ENCODE data around the gene MUSTN1.

MUSTN1 gene

GRCh38 chr3:52829482-52829881 is 5.3 kb downstream of the MUSTN1 start:
- no peak for TF ChIP-seq CTCF (IDR thresholded peaks at IDR 0.05; ENCODE audit: extremely low read depth, missing control alignments)
- no peak for DNase-seq (ENCODE audit: low spot score)

GRCh38 chr3:52827866-52828376 is 6.9 kb downstream of the MUSTN1 start:
- TF ChIP-seq CTCF (IDR thresholded peaks at IDR 0.05; ENCODE audit: extremely low read depth, missing control alignments) = no peak
- no peak for DNase-seq (ENCODE audit: low spot score)

GRCh38 chr3:52827441-52827840 is 7.4 kb downstream of the MUSTN1 start:
- TF ChIP-seq CTCF (IDR thresholded peaks at IDR 0.05; ENCODE audit: extremely low read depth, missing control alignments) = no peak
- DNase-seq (ENCODE audit: low spot score) = no peak

GRCh38 chr3:52824037-52824436 is 10.8 kb downstream of the MUSTN1 start:
- no peak for TF ChIP-seq CTCF (IDR thresholded peaks at IDR 0.05; ENCODE audit: extremely low read depth, missing control alignments)
- DNase-seq (ENCODE audit: low spot score) = no peak

- TF ChIP-seq CTCF (IDR thresholded peaks at IDR 0.05; ENCODE audit: extremely low read depth, missing control alignments) = no peak
- no peak for DNase-seq (ENCODE audit: low spot score)
These were observed 12.5 kb downstream of the MUSTN1 start for GRCh38 chr3:52822363-52822762.

- TF ChIP-seq CTCF (IDR thresholded peaks at IDR 0.05; ENCODE audit: extremely low read depth, missing control alignments) = peak; percentile 52
- DNase-seq (ENCODE audit: low spot score) = peak; percentile 63
These were observed 14.1 kb downstream of the MUSTN1 start for GRCh38 chr3:52820736-52821135.

- no peak for TF ChIP-seq CTCF (IDR thresholded peaks at IDR 0.05; ENCODE audit: extremely low read depth, missing control alignments)
- no peak for DNase-seq (ENCODE audit: low spot score)
These were observed 14.9 kb downstream of the MUSTN1 start for GRCh38 chr3:52819936-52820335.
